ENCODE data around the gene CYP39A1.
"Not testable (repeated sequence)": the region's sequence is repeated elsewhere in the genome, so short reads cannot be mapped to it uniquely, and the experiment has no call there.

The CYP39A1 gene

GRCh38 chr6:46648869-46649492 lies 3.6 kb downstream of the CYP39A1 start:
- DNase-seq (ENCODE audit: low read depth): no peak

- DNase-seq (ENCODE audit: low read depth): not testable (repeated sequence)
Observed at GRCh38 chr6:46648108-46648507, 4.5 kb downstream of the CYP39A1 start.

GRCh38 chr6:46645265-46645664 lies 7.4 kb downstream of the CYP39A1 start:
- DNase-seq (ENCODE audit: low read depth): no peak

GRCh38 chr6:46642928-46643751 lies 9.5 kb downstream of the CYP39A1 start:
- DNase-seq (ENCODE audit: low read depth): no peak

GRCh38 chr6:46638650-46639049 lies 14.0 kb downstream of the CYP39A1 start:
- DNase-seq (ENCODE audit: low read depth): no peak

- DNase-seq (ENCODE audit: low read depth): no peak
Observed at GRCh38 chr6:46637933-46638332, 14.7 kb downstream of the CYP39A1 start.

GRCh38 chr6:46637145-46637544 lies 15.5 kb downstream of the CYP39A1 start:
- peak; percentile 81 for DNase-seq (ENCODE audit: low read depth)

GRCh38 chr6:46635462-46635861 lies 17.2 kb downstream of the CYP39A1 start:
- DNase-seq (ENCODE audit: low read depth): no peak

- no peak for DNase-seq (ENCODE audit: low read depth)
Observed at GRCh38 chr6:46632053-46632452, 20.6 kb downstream of the CYP39A1 start.

GRCh38 chr6:46629691-46630090 lies 22.9 kb downstream of the CYP39A1 start:
- DNase-seq (ENCODE audit: low read depth): no peak

GRCh38 chr6:46628976-46629375 lies 23.6 kb downstream of the CYP39A1 start:
- DNase-seq (ENCODE audit: low read depth): no peak

GRCh38 chr6:46628498-46628897 lies 24.1 kb downstream of the CYP39A1 start:
- DNase-seq (ENCODE audit: low read depth): no peak

- no peak for DNase-seq (ENCODE audit: low read depth)
Observed at GRCh38 chr6:46626976-46627375, 25.6 kb downstream of the CYP39A1 start.

GRCh38 chr6:46626228-46626909 lies 26.2 kb downstream of the CYP39A1 start:
- DNase-seq (ENCODE audit: low read depth): peak; percentile 8

- no peak for DNase-seq (ENCODE audit: low read depth)
Observed at GRCh38 chr6:46618726-46619125, 33.9 kb downstream of the CYP39A1 start.

- no peak for DNase-seq (ENCODE audit: low read depth)
Observed at GRCh38 chr6:46612645-46613044, 40.0 kb downstream of the CYP39A1 start.

- no peak for DNase-seq (ENCODE audit: low read depth)
Observed at GRCh38 chr6:46610862-46611553, 41.6 kb downstream of the CYP39A1 start.

- no peak for DNase-seq (ENCODE audit: low read depth)
Observed at GRCh38 chr6:46606338-46606737, 46.3 kb downstream of the CYP39A1 start.

- DNase-seq (ENCODE audit: low read depth): no peak
Observed at GRCh38 chr6:46605091-46605797, 47.4 kb downstream of the CYP39A1 start.

GRCh38 chr6:46598215-46598614 lies 54.4 kb downstream of the CYP39A1 start:
- DNase-seq (ENCODE audit: low read depth): no peak

GRCh38 chr6:46592740-46593139 lies 59.9 kb downstream of the CYP39A1 start:
- no peak for DNase-seq (ENCODE audit: low read depth)

GRCh38 chr6:46592046-46592445 lies 60.6 kb downstream of the CYP39A1 start:
- no peak for DNase-seq (ENCODE audit: low read depth)

All from GM04504 (cell line).